Measurements from ENCODE around the gene COQ10A. TPM values are rescaled to one million over a fixed set of nuclear protein-coding genes. Genes with fewer than 3 reads are reported as not detected.
"Not testable (repeated sequence)": the region's sequence is repeated elsewhere in the genome, so short reads cannot be mapped to it uniquely, and the experiment has no call there.

COQ10A gene
- total and polyA plus RNA-seq, 2 donors (not counting 1 experiment from before 2014, with no cell fraction given) = 9.1 to 14.2 TPM

DNA sequence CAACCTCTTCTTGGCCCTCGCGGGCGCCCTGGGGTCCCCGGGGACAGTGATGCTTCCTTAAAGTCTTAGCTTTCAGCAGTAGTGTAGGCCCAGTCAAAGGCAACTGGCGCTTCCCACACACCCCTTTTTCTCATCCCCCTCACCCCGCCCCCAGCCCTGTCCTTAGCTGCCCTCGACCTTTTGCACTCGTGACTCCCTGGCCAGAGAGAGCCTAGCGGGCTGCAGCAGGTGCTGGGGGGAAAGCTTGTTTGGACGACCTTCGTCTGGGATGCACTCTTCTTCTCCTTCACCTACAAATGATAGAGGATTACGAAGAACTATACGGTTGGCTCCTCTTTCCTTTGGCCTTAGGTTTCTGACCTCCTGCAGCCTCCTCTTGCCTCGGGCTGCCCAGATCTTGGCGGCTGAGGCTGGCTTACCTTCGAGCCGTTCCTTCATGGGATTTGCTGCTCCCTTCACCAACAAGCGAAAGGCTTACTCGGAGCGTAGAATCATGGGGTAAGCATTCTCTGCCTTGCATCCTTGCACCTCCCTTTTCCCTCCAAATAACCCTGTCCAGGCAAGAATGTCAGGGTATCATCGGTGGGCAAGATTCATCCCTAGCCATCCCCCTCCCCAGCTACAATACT, 815 bp downstream of the COQ10A start:
- no peak for DNase-seq (ENCODE audit: low read depth in 2 of 2)
- Histone ChIP-seq H3K79me2 (ENCODE audit: control insufficient read depth, insufficient read depth, low read length) (no peaks in the 10 kb centered on the region), H3K9ac (ENCODE audit: insufficient read depth, low read length) (peak overlapping the region; percentile 40), H3K9me3 (ENCODE audit: control insufficient read depth, insufficient read depth, low read depth, low read length) (no peaks in the 10 kb centered on the region), H4K20me1 (ENCODE audit: control insufficient read depth, extremely low read depth, insufficient read depth, low read length) (no peaks in the 10 kb centered on the region), H3K36me3 (ENCODE audit: control insufficient read depth, insufficient read depth, low read length) (peaks cover 6% of the 10 kb centered on the region), H3K27me3 (ENCODE audit: control insufficient read depth, insufficient read depth, low read length) (no peaks in the 10 kb centered on the region), H2AFZ (ENCODE audit: low read length) (peak overlapping the region; percentile 79), H3K27ac (ENCODE audit: insufficient read depth, low read length) (peak overlapping the region; percentile 31), H3K4me1 (ENCODE audit: control insufficient read depth, extremely low read depth, insufficient read depth, low read length) (peaks cover 3% of the 10 kb centered on the region), H3K4me3 (replicated peaks in 1 of 4; ENCODE audit: control extremely low read depth in 1 of 4, insufficient read depth in 1 of 4, low read depth in 3 of 4, low read length in 4 of 4) (peak overlapping the region; percentile 68 to 82 (median 74)), H3K4me2 (ENCODE audit: extremely low read depth, insufficient read depth, low read length) (peak overlapping the region; percentile 83)
- TF ChIP-seq EZH2 (IDR thresholded peaks at IDR 0.05; ENCODE audit: low read length, missing control alignments) (no peak), CTCF (conservative IDR thresholded peaks at IDR 0.05 in 1 of 2, IDR thresholded peaks at IDR 0.05 in 1 of 2; ENCODE audit: low read depth in 1 of 2, low read length in 2 of 2) (no peak)

DNA sequence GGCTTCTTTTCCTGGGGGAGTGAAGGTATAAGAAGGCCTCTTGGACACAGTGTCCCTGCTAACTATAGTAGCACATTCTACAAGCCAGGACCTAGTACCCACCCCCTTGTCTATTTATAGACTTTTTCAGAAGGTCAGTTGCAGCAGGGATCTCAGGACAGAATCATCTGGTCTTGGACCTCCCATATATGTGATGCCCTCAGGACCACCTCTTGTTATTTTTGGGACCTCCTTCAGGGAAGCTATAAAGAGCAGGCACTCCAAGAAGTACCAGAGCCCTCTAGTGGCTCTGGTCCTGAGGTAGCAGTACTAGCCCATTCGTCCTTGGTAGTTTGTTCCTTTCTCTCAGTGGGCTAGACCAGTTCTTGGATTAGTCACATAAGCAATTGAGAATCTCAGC, 4.3 kb downstream of the COQ10A start:
- Histone ChIP-seq H4K20me1 (ENCODE audit: control insufficient read depth, extremely low read depth, insufficient read depth, low read length) (no peaks in the 10 kb centered on the region), H3K27ac (ENCODE audit: insufficient read depth, low read length) (no peak overlapping the region), H3K36me3 (ENCODE audit: control insufficient read depth, insufficient read depth, low read length) (peaks cover 19% of the 10 kb centered on the region), H3K27me3 (ENCODE audit: control insufficient read depth, insufficient read depth, low read length) (no peaks in the 10 kb centered on the region), H3K4me2 (ENCODE audit: extremely low read depth, insufficient read depth, low read length) (no peak overlapping the region), H3K9me3 (ENCODE audit: control insufficient read depth, insufficient read depth, low read depth, low read length) (no peaks in the 10 kb centered on the region), H3K4me3 (replicated peaks in 1 of 4; ENCODE audit: control extremely low read depth in 1 of 4, insufficient read depth in 1 of 4, low read depth in 3 of 4, low read length in 4 of 4) (no peak overlapping the region), H3K9ac (ENCODE audit: insufficient read depth, low read length) (no peak overlapping the region), H2AFZ (ENCODE audit: low read length) (no peak overlapping the region), H3K79me2 (ENCODE audit: control insufficient read depth, insufficient read depth, low read length) (no peaks in the 10 kb centered on the region), H3K4me1 (ENCODE audit: control insufficient read depth, extremely low read depth, insufficient read depth, low read length) (peaks cover 3% of the 10 kb centered on the region)
- TF ChIP-seq CTCF (conservative IDR thresholded peaks at IDR 0.05 in 1 of 2, IDR thresholded peaks at IDR 0.05 in 1 of 2; ENCODE audit: low read depth in 1 of 2, low read length in 2 of 2) = peak; percentile 49 to 61
- TF ChIP-seq EZH2 (IDR thresholded peaks at IDR 0.05; ENCODE audit: low read length, missing control alignments) = no peak
- peak; percentile 16 to 31 for DNase-seq (ENCODE audit: low read depth in 2 of 2)

DNA sequence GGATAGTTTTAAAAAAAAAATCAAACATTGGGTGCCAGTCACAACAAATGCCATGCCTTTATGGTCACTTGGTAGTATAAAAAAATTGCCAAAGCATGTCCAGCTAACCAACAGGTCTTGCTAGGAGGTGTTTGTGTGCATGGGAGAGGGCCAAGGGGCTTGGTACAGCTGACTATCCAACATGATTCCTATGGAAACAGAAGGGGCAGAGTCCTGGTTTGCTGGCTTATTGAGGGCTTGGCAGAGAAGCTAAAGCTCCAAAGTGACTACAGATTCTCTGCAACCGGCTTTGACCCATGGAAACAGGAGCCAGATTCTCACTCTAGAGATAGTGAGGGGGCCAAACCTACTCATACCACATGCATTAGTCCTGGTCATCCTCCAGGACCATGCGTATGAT, 5.7 kb downstream of the COQ10A start:
- DNase-seq (ENCODE audit: low read depth in 2 of 2); H4K20me1 ChIP-seq (ENCODE audit: control insufficient read depth, extremely low read depth, insufficient read depth, low read length); H3K79me2 ChIP-seq (ENCODE audit: control insufficient read depth, insufficient read depth, low read length); H3K9ac ChIP-seq (ENCODE audit: insufficient read depth, low read length); H3K4me3 ChIP-seq (replicated peaks in 1 of 4; ENCODE audit: control extremely low read depth in 1 of 4, insufficient read depth in 1 of 4, low read depth in 3 of 4, low read length in 4 of 4); H2AFZ ChIP-seq (ENCODE audit: low read length); H3K27ac ChIP-seq (ENCODE audit: insufficient read depth, low read length); H3K4me1 ChIP-seq (ENCODE audit: control insufficient read depth, extremely low read depth, insufficient read depth, low read length); H3K9me3 ChIP-seq (ENCODE audit: control insufficient read depth, insufficient read depth, low read depth, low read length); H3K27me3 ChIP-seq (ENCODE audit: control insufficient read depth, insufficient read depth, low read length); H3K4me2 ChIP-seq (ENCODE audit: extremely low read depth, insufficient read depth, low read length): not testable (repeated sequence)
- H3K36me3 ChIP-seq (ENCODE audit: control insufficient read depth, insufficient read depth, low read length) = peaks cover 19% of the 10 kb centered on the region
